HG03571 (cell line): ENCODE results near the gene ITIH5.

Source experiments
- ATAC-seq: cut with Tn5 transposase; IDR thresholded peaks from one replicate; pipeline ENCODE4 v1.9.1; 2021; ENCODE audit not compliant: unreplicated experiment

The ITIH5 gene

GRCh38 chr10:7587168-7587864, 79.5 kb downstream of the ITIH5 start:
- ATAC-seq = no peak

GRCh38 chr10:7585228-7585627, 81.5 kb downstream of the ITIH5 start:
- no peak for ATAC-seq

GRCh38 chr10:7583626-7584025, 83.1 kb downstream of the ITIH5 start:
- no peak for ATAC-seq

GRCh38 chr10:7580520-7580919, 86.2 kb downstream of the ITIH5 start:
- no peak for ATAC-seq

GRCh38 chr10:7579681-7580080, 87.1 kb downstream of the ITIH5 start:
- no peak for ATAC-seq

GRCh38 chr10:7577579-7577978, 89.2 kb downstream of the ITIH5 start:
- no peak for ATAC-seq

- ATAC-seq = no peak
Observed at GRCh38 chr10:7577176-7577575, 89.6 kb downstream of the ITIH5 start.

- ATAC-seq = no peak
Observed at GRCh38 chr10:7576340-7576739, 90.4 kb downstream of the ITIH5 start.

GRCh38 chr10:7572391-7572790, 94.4 kb downstream of the ITIH5 start:
- no peak for ATAC-seq

- no peak for ATAC-seq
Observed at GRCh38 chr10:7571981-7572380, 94.8 kb downstream of the ITIH5 start.

- no peak for ATAC-seq
Observed at GRCh38 chr10:7567911-7568620, 98.7 kb downstream of the ITIH5 start.

GRCh38 chr10:7566891-7567290, 99.9 kb downstream of the ITIH5 start:
- ATAC-seq = no peak

GRCh38 chr10:7565871-7566270, 100.9 kb downstream of the ITIH5 start:
- no peak for ATAC-seq

GRCh38 chr10:7563770-7564169, 103.0 kb downstream of the ITIH5 start:
- ATAC-seq = no peak

- no peak for ATAC-seq
Observed at GRCh38 chr10:7563368-7563767, 103.4 kb downstream of the ITIH5 start.

GRCh38 chr10:7561985-7562384, 104.8 kb downstream of the ITIH5 start:
- no peak for ATAC-seq

- ATAC-seq = no peak
Observed at GRCh38 chr10:7561216-7561893, 105.4 kb downstream of the ITIH5 start.

GRCh38 chr10:7560519-7560918, 106.2 kb downstream of the ITIH5 start:
- ATAC-seq = no peak

- ATAC-seq = no peak
Observed at GRCh38 chr10:7559386-7559785, 107.4 kb downstream of the ITIH5 start.

- ATAC-seq = no peak
Observed at GRCh38 chr10:7558036-7558435, 108.7 kb downstream of the ITIH5 start.

- ATAC-seq = no peak
Observed at GRCh38 chr10:7553531-7553930, 113.2 kb downstream of the ITIH5 start.
